ENCODE results near the gene FAM168A. TPM values are rescaled to one million over a fixed set of nuclear protein-coding genes. Genes with fewer than 3 reads are reported as not detected.

FAM168A gene
- total RNA-seq, 1 donor from 2014 or later = 52.2 TPM

GRCh38 chr11:73516080-73516479 lies 81.8 kb downstream of the FAM168A start:
- Mint-ChIP-seq H3K27me3 (ENCODE audit: unreplicated experiment) (no peaks in the 10 kb centered on the region), H3K4me3 (ENCODE audit: unreplicated experiment) (no peak overlapping the region), H3K36me3 (ENCODE audit: unreplicated experiment) (peaks cover 3% of the 10 kb centered on the region), H3K4me1 (ENCODE audit: unreplicated experiment) (peaks cover 7% of the 10 kb centered on the region), H3K27ac (ENCODE audit: unreplicated experiment) (no peak overlapping the region), H3K9me3 (ENCODE audit: unreplicated experiment) (no peaks in the 10 kb centered on the region)
- DNase-seq (ENCODE audit: extremely low spot score, unreplicated experiment) = no peak
- TF ChIP-seq, protein P1, sequence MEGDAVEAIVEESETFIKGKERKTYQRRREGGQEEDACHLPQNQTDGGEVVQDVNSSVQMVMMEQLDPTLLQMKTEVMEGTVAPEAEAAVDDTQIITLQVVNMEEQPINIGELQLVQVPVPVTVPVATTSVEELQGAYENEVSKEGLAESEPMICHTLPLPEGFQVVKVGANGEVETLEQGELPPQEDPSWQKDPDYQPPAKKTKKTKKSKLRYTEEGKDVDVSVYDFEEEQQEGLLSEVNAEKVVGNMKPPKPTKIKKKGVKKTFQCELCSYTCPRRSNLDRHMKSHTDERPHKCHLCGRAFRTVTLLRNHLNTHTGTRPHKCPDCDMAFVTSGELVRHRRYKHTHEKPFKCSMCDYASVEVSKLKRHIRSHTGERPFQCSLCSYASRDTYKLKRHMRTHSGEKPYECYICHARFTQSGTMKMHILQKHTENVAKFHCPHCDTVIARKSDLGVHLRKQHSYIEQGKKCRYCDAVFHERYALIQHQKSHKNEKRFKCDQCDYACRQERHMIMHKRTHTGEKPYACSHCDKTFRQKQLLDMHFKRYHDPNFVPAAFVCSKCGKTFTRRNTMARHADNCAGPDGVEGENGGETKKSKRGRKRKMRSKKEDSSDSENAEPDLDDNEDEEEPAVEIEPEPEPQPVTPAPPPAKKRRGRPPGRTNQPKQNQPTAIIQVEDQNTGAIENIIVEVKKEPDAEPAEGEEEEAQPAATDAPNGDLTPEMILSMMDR (IDR thresholded peaks at IDR 0.05) = no peak

DNA sequence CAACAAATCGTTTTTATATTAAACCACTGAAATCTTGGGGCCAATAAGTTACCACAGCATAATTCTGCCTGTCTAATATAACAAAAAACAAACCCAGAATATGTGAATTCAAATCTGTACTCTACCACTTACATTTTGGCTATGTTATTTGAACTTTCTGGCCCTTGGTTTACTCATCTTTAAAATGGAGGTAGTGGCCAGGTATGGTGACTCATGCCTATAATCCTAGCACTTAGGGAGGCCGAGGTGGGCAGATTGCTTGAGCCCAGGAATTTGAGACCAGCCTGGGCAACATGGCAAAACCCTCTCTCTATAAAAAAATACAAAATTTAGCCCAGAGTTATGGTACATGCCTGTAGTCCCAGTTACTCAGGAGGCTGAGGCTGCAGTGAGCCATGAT lies 84.2 kb downstream of the FAM168A start:
- Mint-ChIP-seq H3K4me1 (ENCODE audit: unreplicated experiment) (peaks cover 4% of the 10 kb centered on the region), H3K27me3 (ENCODE audit: unreplicated experiment) (no peaks in the 10 kb centered on the region), H3K9me3 (ENCODE audit: unreplicated experiment) (no peaks in the 10 kb centered on the region), H3K36me3 (ENCODE audit: unreplicated experiment) (peaks cover 5% of the 10 kb centered on the region), H3K4me3 (ENCODE audit: unreplicated experiment) (no peak overlapping the region), H3K27ac (ENCODE audit: unreplicated experiment) (no peak overlapping the region)
- TF ChIP-seq, protein P1 (IDR thresholded peaks at IDR 0.05) = no peak
- DNase-seq (ENCODE audit: extremely low spot score, unreplicated experiment) = no peak

DNA sequence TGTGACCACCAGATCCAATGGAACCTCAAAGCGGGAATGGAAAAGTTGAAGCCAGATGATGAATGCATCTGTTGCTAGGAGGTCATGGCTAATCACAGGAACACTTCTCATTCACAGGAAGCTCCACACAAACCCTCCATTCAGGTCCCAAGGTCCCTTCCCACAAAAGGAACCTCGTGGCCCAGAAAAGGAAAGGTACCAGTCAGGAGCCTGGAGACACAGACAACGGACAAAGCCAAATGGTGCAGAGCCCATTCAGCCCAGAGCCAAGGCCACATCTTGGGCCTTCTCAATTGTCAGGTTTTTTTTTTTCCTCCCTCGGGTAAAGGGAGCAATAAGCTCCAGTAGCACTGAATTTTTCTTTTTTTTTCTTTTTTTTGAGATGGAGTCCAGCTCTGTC lies 87.0 kb downstream of the FAM168A start:
- TF ChIP-seq, protein P1 (IDR thresholded peaks at IDR 0.05) = no peak
- no peak overlapping the region for H3K4me3 Mint-ChIP-seq (ENCODE audit: unreplicated experiment)
- H3K4me1 Mint-ChIP-seq (ENCODE audit: unreplicated experiment) = peaks cover 17% of the 10 kb centered on the region
- no peak for DNase-seq (ENCODE audit: extremely low spot score, unreplicated experiment)
- peaks cover 5% of the 10 kb centered on the region for H3K36me3 Mint-ChIP-seq (ENCODE audit: unreplicated experiment)
- H3K27me3 Mint-ChIP-seq (ENCODE audit: unreplicated experiment) = no peaks in the 10 kb centered on the region
- no peaks in the 10 kb centered on the region for H3K9me3 Mint-ChIP-seq (ENCODE audit: unreplicated experiment)
- no peak overlapping the region for H3K27ac Mint-ChIP-seq (ENCODE audit: unreplicated experiment)

GRCh38 chr11:73510106-73510505 lies 87.8 kb downstream of the FAM168A start:
- no peak for DNase-seq (ENCODE audit: extremely low spot score, unreplicated experiment)
- Mint-ChIP-seq H3K9me3 (ENCODE audit: unreplicated experiment) (no peaks in the 10 kb centered on the region), H3K27ac (ENCODE audit: unreplicated experiment) (no peak overlapping the region), H3K36me3 (ENCODE audit: unreplicated experiment) (peaks cover 5% of the 10 kb centered on the region), H3K4me1 (ENCODE audit: unreplicated experiment) (peaks cover 17% of the 10 kb centered on the region), H3K27me3 (ENCODE audit: unreplicated experiment) (no peaks in the 10 kb centered on the region), H3K4me3 (ENCODE audit: unreplicated experiment) (no peak overlapping the region)
- TF ChIP-seq, protein P1 (IDR thresholded peaks at IDR 0.05) = no peak

DNA sequence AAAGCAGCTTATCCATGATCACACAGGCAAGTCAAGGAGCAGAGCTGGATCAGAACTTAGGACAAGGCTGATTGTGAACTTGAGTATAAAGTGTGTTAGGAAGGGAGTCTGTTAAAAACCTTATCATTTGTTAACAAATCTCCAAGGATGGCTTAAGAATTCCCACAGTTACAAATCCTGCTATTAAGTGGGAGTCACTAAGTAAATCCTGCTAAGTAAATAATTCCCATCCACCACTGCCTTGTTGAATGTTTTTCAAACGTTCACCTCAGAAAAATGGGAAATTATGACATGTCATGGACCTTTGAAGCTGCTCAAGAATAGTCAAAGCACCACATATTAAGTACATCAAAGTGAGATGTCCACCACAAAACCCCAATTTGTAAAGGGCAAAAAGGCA lies 88.7 kb downstream of the FAM168A start:
- Mint-ChIP-seq H3K9me3 (ENCODE audit: unreplicated experiment) (peaks cover 1% of the 10 kb centered on the region), H3K4me1 (ENCODE audit: unreplicated experiment) (peaks cover 17% of the 10 kb centered on the region), H3K27ac (ENCODE audit: unreplicated experiment) (no peak overlapping the region), H3K36me3 (ENCODE audit: unreplicated experiment) (peaks cover 6% of the 10 kb centered on the region), H3K4me3 (ENCODE audit: unreplicated experiment) (no peak overlapping the region), H3K27me3 (ENCODE audit: unreplicated experiment) (no peaks in the 10 kb centered on the region)
- TF ChIP-seq, protein P1 (IDR thresholded peaks at IDR 0.05) = no peak
- DNase-seq (ENCODE audit: extremely low spot score, unreplicated experiment) = no peak

Data from osteocyte (in vitro differentiated cells).